ENCODE results near the gene NEUROG1.

The NEUROG1 gene

DNA sequence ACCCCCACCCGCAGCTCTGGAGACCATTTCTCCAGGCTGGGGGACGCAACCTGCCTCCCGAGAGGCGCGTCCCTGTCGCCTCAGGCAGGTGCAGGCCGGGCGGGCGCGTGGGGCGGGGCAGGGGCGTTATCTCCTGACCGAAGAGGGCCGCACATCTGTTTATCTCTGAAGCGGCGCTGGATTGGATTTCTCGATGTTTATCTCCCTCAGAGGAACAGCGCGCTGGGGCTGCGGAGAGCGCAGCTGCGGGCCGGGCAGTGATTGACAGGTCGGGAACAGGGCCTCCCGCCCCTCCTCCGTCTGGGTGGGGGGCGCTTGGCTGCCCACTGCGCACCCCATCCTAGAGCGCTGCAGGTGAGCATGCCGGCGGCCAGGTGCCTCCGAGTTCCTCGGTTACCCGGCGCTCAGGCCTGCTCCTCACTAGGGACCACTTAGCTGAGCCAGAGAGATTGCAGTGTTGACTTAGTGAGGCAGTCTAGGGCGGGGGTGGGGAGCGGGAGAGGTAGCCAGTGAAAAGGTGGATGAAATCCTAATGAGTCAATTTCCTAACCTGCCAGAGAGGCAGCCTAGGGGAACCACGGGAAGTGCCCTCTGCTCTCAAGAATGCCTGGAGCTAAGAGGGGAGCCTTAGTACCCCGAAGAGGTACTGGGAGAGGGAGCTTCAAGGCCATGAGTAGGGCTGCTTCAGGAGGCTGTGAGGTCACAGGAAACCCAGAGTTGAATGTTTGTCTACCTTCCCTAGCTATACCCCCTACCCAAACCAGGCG, 44.0 kb downstream of the NEUROG1 start:
- no peak for DNase-seq

GRCh38 chr5:135491038-135491551, 44.7 kb downstream of the NEUROG1 start:
- no peak for DNase-seq

GRCh38 chr5:135490245-135491037, 45.3 kb downstream of the NEUROG1 start:
- DNase-seq, result no peak

GRCh38 chr5:135489466-135490244, 46.1 kb downstream of the NEUROG1 start:
- no peak for DNase-seq

DNA sequence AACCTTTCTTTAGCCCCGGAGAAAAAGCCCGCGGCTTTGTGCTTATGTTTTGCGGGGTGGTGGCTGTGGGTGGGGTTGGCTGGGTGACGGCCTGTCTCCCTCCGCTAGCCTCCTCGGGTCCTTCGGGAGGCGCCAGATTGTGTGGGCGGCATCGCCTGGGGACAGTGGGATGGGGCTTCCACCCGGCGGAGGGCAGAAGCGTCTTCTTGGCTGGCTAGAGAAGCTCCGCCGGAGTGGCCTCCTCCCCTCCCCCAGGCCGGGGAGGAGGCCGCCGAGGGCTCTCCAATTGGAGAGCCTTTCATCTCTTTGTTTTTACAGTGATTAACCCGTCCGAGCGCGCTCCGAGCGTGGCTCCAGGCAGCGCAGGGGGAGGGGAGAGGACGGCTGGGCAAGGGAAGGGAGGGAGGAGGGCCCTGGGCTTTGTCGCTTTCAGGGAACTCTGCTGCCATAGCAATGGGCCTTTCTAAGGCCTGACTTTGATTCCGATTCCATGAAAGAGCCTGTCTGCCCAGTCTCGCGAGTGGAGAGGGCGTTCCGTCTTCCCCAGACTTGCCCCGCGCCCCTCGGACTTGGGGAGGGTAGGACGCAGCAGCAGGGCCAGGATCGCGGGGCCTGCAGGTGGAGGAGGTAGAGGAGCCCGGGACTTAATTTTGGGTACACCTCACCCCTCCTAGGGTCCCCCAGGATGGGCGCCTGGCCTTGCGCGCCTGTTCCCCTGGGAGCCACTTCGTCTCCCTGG, 46.9 kb downstream of the NEUROG1 start:
- DNase-seq, result no peak

GRCh38 chr5:135487839-135488514, 47.8 kb downstream of the NEUROG1 start:
- no peak for DNase-seq

DNA sequence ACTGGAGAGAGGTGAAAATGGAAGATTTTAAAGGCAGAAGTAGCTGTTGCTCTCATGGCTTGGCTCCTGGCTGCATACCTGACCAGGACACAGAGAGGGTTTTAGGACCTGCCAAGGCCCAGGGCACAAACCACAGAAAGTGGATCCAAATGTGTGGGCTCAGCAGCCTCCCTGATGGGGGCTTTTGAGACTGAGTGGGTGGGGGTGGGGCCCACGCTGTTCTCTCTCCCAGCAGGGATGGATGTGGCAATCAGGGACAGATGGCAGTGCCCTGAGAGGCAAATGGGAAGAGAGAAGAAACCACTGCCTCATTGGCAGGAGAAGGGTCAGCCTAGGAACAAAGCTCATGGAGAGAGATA, 48.7 kb downstream of the NEUROG1 start:
- DNase-seq, result no peak

- DNase-seq, result no peak
These were observed 49.4 kb downstream of the NEUROG1 start for GRCh38 chr5:135486131-135487036.

DNA sequence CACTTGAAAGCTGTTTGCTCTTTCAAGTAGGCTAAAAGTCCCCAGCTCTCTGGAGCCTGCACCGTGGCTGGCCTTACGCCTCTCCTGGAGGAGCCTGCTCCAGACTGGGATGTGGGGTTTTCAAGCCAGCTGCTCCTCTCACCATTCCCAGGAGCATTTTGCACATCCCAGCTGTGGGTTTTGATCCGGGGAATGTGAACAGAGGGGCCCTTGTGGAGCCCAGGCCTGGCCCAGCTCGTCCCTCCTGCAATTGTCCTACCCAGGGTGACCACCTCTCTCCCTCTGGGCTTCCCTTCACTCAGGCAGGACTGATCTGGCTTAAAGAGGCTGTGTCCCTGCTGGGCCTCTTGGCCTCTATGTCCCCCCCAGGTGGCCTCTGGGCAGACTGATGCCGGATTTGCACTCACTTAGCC, 51.1 kb downstream of the NEUROG1 start:
- DNase-seq, result no peak
